ENCODE data around the gene C15orf39. TPM values are rescaled to one million over a fixed set of nuclear protein-coding genes. Genes with fewer than 3 reads are reported as not detected.
"Not testable (repeated sequence)": the region's sequence is repeated elsewhere in the genome, so short reads cannot be mapped to it uniquely, and the experiment has no call there.

Gene C15orf39
- total RNA-seq, 1 donor from 2014 or later: 132 TPM

DNA sequence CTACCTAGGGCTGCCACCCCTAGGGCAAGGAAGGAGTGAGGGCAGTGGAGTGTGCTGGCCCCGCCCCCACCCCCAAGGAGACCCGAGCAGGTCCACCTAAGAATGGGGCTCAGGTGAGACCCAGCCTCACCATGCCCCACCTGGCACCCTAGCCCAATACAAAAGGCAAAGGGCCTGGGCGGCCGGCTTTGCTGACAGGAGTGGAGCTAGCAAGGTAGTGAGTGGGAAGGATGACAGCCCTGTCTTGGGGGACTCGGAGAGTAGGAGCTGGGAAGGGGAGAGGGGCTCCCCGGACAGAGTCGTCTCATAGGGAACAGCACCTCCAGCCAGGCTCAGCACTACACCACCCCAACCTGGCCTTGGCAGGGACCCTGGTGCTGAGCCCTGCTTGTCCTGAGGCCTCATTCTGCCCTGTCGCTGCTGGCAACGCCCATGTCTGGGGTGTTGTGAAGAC, 12.1 kb downstream of the C15orf39 start:
- no peak for TF ChIP-seq CTCF (IDR thresholded peaks at IDR 0.05; ENCODE audit: unreplicated experiment)
- no peak for DNase-seq (ENCODE audit: low spot score)
- H3K4me1 Mint-ChIP-seq (ENCODE audit: unreplicated experiment): peaks cover 40% of the 10 kb centered on the region
- H3K27ac Mint-ChIP-seq (ENCODE audit: unreplicated experiment): no peak overlapping the region
- H3K27me3 Mint-ChIP-seq (ENCODE audit: unreplicated experiment): peaks cover 28% of the 10 kb centered on the region
- no peak overlapping the region for H3K4me3 Mint-ChIP-seq (ENCODE audit: unreplicated experiment)
- peaks cover 23% of the 10 kb centered on the region for H3K36me3 Mint-ChIP-seq (ENCODE audit: low read depth, unreplicated experiment)
- no peaks in the 10 kb centered on the region for H3K9me3 Mint-ChIP-seq (ENCODE audit: unreplicated experiment)

DNA sequence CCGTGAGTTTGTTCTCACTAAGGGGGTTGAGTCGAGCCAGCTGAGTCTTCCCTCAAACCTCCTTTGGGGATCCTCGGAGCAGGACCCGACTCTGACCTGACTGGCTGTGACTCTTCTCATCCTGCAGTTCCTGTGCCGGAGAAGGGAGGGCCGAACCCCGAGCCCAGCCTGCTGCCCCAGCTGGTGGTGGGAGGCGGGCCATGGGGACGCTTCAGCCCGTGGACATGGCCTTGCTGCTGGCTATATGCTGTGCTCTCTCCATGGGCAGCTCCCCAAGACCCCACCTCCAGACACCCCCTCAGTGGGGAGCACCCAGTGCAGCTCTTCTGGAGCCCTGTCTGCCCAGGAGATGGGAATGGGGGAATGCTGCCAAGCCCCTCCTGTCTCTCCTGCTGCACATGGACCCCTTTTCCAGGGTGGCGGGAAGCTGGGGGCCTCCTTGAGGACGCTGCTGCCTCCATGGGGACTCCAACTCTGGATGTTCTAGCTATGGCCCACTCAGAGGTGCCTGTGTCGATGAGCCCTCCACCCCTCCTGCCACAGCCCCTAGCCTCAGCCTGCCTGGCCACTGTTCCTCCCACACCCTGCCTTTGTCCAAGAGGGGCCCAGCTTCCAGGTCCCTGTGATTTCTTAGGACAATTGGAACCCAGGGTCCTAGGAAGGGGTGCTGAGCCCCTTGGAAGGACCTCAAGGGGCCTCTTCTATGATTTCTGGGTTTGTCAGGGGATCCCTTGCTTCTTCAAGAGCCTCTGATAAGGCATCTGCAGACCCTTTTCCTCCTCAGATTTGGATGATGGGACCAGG, 12.8 kb downstream of the C15orf39 start:
- Mint-ChIP-seq H3K4me1 (ENCODE audit: unreplicated experiment) (peaks cover 33% of the 10 kb centered on the region), H3K27me3 (ENCODE audit: unreplicated experiment) (peaks cover 27% of the 10 kb centered on the region), H3K4me3 (ENCODE audit: unreplicated experiment) (no peak overlapping the region), H3K27ac (ENCODE audit: unreplicated experiment) (no peak overlapping the region), H3K36me3 (ENCODE audit: low read depth, unreplicated experiment) (peaks cover 16% of the 10 kb centered on the region), H3K9me3 (ENCODE audit: unreplicated experiment) (no peaks in the 10 kb centered on the region)
- DNase-seq (ENCODE audit: low spot score): no peak
- TF ChIP-seq CTCF (IDR thresholded peaks at IDR 0.05; ENCODE audit: unreplicated experiment): no peak

DNA sequence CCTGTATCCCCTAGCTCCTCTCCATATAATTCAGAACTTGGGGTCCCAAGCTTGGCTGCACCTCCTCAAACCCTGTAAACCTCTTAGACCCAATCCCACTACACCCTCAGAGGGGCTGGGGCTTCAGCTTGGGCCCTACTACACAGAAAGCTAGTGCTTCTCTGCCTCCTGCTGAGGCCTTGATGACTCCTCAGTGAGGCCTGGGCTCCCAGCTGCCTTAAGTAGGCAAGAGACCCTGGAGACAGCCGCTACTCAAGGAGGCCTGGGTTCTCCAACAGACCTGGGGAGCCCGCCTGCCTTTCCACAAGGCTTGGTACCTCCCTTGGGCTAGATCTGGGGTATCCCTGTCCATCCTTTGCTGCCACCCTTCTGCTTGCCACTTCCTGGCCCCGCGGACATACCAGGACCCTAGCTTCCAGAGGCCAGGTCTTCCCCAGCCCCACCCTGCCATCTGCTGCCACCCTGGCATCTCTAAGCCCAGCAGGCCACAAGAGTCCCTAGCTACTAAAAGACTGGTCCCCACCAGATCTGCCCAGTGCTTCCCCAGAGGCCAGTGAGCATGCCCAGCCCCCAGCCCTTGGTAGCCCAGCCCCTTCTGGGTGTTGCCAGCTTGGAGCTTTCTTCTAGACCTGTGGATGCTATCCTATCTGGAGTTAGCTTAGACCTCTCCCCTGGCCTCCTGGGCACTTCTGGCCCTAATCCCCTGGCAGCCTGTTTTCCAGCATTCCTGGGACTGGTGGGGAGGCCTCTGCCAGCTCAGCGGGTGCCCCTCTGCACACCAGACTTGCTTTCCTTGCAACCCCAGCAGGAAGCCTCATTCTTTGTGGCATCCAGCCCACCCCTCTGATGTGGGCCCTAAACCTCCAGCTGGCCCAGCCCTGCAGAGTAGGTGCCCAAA, 13.7 kb downstream of the C15orf39 start:
- Mint-ChIP-seq H3K36me3 (ENCODE audit: low read depth, unreplicated experiment) (peaks cover 14% of the 10 kb centered on the region), H3K27me3 (ENCODE audit: unreplicated experiment) (peaks cover 26% of the 10 kb centered on the region), H3K27ac (ENCODE audit: unreplicated experiment) (no peak overlapping the region), H3K4me3 (ENCODE audit: unreplicated experiment) (no peak overlapping the region), H3K4me1 (ENCODE audit: unreplicated experiment) (peaks cover 26% of the 10 kb centered on the region), H3K9me3 (ENCODE audit: unreplicated experiment) (no peaks in the 10 kb centered on the region)
- DNase-seq (ENCODE audit: low spot score): no peak
- no peak for TF ChIP-seq CTCF (IDR thresholded peaks at IDR 0.05; ENCODE audit: unreplicated experiment)

DNA sequence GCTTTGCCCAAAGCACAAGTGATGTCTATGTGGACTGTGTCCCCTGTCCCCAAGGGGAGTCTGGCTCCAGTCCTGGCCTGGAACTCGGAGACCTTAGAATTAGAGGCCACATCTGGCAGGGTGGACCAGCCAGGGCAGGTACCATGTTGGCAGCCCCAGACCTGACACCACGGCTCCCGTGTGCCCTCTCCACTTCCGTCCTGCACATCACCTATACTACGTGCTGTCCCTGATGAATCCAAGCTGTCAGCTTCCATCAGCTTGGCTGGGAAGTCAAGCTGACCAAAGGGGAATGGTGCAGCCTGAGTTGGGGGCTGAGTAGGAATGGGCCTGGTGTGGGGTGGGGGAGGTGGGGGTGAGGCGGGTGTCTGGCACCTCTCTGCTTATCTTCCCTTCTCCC, 15.3 kb downstream of the C15orf39 start:
- H3K4me3 Mint-ChIP-seq (ENCODE audit: unreplicated experiment): no peak overlapping the region
- H3K27ac Mint-ChIP-seq (ENCODE audit: unreplicated experiment): no peak overlapping the region
- H3K36me3 Mint-ChIP-seq (ENCODE audit: low read depth, unreplicated experiment): peaks cover 9% of the 10 kb centered on the region
- H3K4me1 Mint-ChIP-seq (ENCODE audit: unreplicated experiment): peaks cover 16% of the 10 kb centered on the region
- H3K9me3 Mint-ChIP-seq (ENCODE audit: unreplicated experiment): no peaks in the 10 kb centered on the region
- H3K27me3 Mint-ChIP-seq (ENCODE audit: unreplicated experiment): peaks cover 25% of the 10 kb centered on the region
- TF ChIP-seq CTCF (IDR thresholded peaks at IDR 0.05; ENCODE audit: unreplicated experiment): no peak
- DNase-seq (ENCODE audit: low spot score): no peak

DNA sequence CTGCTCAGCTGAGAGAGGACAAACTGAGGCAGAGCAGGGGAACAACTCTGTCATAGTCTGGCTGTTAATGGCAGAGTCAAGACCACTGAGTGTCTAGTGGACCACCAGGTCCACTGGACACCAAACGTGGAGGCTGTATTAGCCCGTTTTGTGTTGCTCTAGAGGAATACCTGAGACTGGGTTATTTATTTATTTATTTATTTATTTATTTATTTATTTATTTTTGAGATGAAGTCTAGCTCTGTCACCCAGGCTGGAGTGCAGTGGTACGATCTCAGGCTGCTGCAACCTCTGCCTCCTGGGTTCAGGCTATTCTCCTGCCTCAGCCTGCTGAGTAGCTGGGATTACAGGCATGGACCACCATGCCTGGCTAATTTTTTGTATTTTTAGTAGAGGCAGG, 15.9 kb downstream of the C15orf39 start:
- Mint-ChIP-seq H3K27me3 (ENCODE audit: unreplicated experiment) (peaks cover 23% of the 10 kb centered on the region), H3K4me1 (ENCODE audit: unreplicated experiment) (peaks cover 14% of the 10 kb centered on the region)
- not testable (repeated sequence) for H3K36me3 Mint-ChIP-seq (ENCODE audit: low read depth, unreplicated experiment); DNase-seq (ENCODE audit: low spot score); H3K27ac Mint-ChIP-seq (ENCODE audit: unreplicated experiment); H3K9me3 Mint-ChIP-seq (ENCODE audit: unreplicated experiment); H3K4me3 Mint-ChIP-seq (ENCODE audit: unreplicated experiment)

- peaks cover 20% of the 10 kb centered on the region for H3K27me3 Mint-ChIP-seq (ENCODE audit: unreplicated experiment)
- not testable (repeated sequence) for H3K4me1 Mint-ChIP-seq (ENCODE audit: unreplicated experiment); DNase-seq (ENCODE audit: low spot score); H3K9me3 Mint-ChIP-seq (ENCODE audit: unreplicated experiment); H3K36me3 Mint-ChIP-seq (ENCODE audit: low read depth, unreplicated experiment); H3K4me3 Mint-ChIP-seq (ENCODE audit: unreplicated experiment); H3K27ac Mint-ChIP-seq (ENCODE audit: unreplicated experiment)
These were observed 17.8 kb downstream of the C15orf39 start for GRCh38 chr15:75219507-75219929.
